DND-41 (cell line): ENCODE data around the gene LRP8.

ENCODE experiments used
- ATAC-seq: fragments of 200-7000 bp; cut with Tn5 transposase; 3 replicates; pipeline ENCODE4 v1.9.1; 2021; ENCODE audit warnings: low read depth; ENCODE audit not compliant: insufficient read depth
- DNase-seq: peaks from one replicate; pipeline ENCODE4 v3.0.0-alpha.2; 2020
- H2AFZ ChIP-seq: 2 replicates; pipeline ENCODE4 v1.6.0; 2012; ENCODE audit warnings: low read depth, low read length
- H3K27ac ChIP-seq: 2 replicates; pipeline ENCODE4 v1.5.1; 2012; ENCODE audit warnings: low read length, inconsistent platforms
- H3K27me3 ChIP-seq: fragments of 200-600 bp; sonication (generic); 2 replicates; pipeline ENCODE4 v1.6.0; 2012; ENCODE audit warnings: low read length, mild to moderate bottlenecking, inconsistent platforms; ENCODE audit not compliant: insufficient read depth, poor library complexity
- H3K36me3 ChIP-seq: 2 replicates; pipeline ENCODE4 v1.5.1; 2012; ENCODE audit warnings: low read length, inconsistent platforms; ENCODE audit not compliant: insufficient read depth
- H3K4me1 ChIP-seq: 2 replicates; pipeline ENCODE4 v1.5.1; 2012; ENCODE audit warnings: mild to moderate bottlenecking, low read length; ENCODE audit not compliant: insufficient read depth
- H3K4me2 ChIP-seq: 2 replicates; pipeline ENCODE4 v1.6.0; 2012; ENCODE audit warnings: mild to moderate bottlenecking, moderate library complexity, low read length, inconsistent platforms; ENCODE audit not compliant: insufficient read depth
- H3K4me3 ChIP-seq, 2 experiments: fragments of 200-600 bp in 1 of 2; shearing (Covaris generic) in 1 of 2; 2 replicates each; pipeline ENCODE4 v1.5.1; 2012 to 2016; ENCODE audit warnings: inconsistent platforms in 2 of 2, low read length in 2 of 2, mild to moderate bottlenecking in 2 of 2, low read depth in 1 of 2, moderate library complexity in 1 of 2
- H3K79me2 ChIP-seq: 2 replicates; pipeline ENCODE4 v1.6.0; 2012; ENCODE audit warnings: low read length, inconsistent platforms; ENCODE audit not compliant: insufficient read depth
- H3K9ac ChIP-seq: 2 replicates; pipeline ENCODE4 v1.6.0; 2012; ENCODE audit warnings: low read depth, mild to moderate bottlenecking, inconsistent platforms, low read length, moderate library complexity
- H3K9me3 ChIP-seq: 2 replicates; pipeline ENCODE4 v1.5.1; 2012; ENCODE audit warnings: low read length, moderate library complexity, mild to moderate bottlenecking, inconsistent platforms; ENCODE audit not compliant: insufficient read depth, severe bottlenecking
- H4K20me1 ChIP-seq: 2 replicates; pipeline ENCODE4 v1.6.0; 2012; ENCODE audit warnings: low read length; ENCODE audit not compliant: insufficient read depth
- CTCF ChIP-seq: IDR thresholded peaks from 2 replicates; pipeline ENCODE4 v1.5.1; 2012; ENCODE audit warnings: borderline replicate concordance, low read length, moderate library complexity, mild to moderate bottlenecking; ENCODE audit not compliant: poor library complexity, severe bottlenecking; ENCODE audit errors: extremely low read depth
- EZH2 ChIP-seq: IDR thresholded peaks from 3 replicates; pipeline ENCODE4 v1.6.1; 2012; ENCODE audit warnings: borderline replicate concordance, low read depth, mild to moderate bottlenecking, moderate library complexity, low read length, inconsistent platforms; ENCODE audit not compliant: severe bottlenecking

Gene LRP8

DNA sequence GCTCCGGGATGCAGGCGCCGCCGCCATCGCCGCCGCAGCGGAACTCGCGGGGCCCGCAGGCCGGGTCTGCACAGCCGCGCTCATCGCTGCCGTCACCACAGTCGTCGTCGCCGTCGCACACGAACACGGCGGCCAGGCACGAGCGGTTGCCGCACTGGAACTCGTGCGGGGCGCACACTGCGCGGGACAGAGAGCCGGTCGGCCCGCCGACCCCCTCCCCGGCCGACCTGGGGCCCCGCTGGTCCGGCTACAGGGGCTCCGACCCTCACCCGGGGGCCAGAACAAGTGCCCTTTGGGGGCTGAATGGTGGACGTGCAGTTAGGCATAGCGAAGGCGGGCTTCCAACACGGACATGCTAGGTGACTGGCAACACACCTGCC is 51.0 kb downstream of the LRP8 start:
- Histone ChIP-seq H3K27ac (no peak overlapping the region), H3K9ac (no peak overlapping the region), H3K27me3 (no peaks in the 10 kb centered on the region), H2AFZ (no peak overlapping the region), H3K79me2 (no peaks in the 10 kb centered on the region), H3K4me2 (no peak overlapping the region), H3K9me3 (no peaks in the 10 kb centered on the region), H3K4me1 (no peaks in the 10 kb centered on the region), H3K36me3 (peaks cover 94% of the 10 kb centered on the region), H3K4me3 (no peak overlapping the region), H4K20me1 (peaks cover 48% of the 10 kb centered on the region)
- TF ChIP-seq CTCF (no peak), EZH2 (no peak)
- DNase-seq (no peak), ATAC-seq (no peak)

GRCh38 chr1:53276153-53276901 is 51.5 kb downstream of the LRP8 start:
- DNase-seq: no peak
- no peaks in the 10 kb centered on the region for H3K4me1 ChIP-seq
- peaks cover 53% of the 10 kb centered on the region for H4K20me1 ChIP-seq
- no peak overlapping the region for H3K4me3 ChIP-seq
- H3K79me2 ChIP-seq: no peaks in the 10 kb centered on the region
- TF ChIP-seq EZH2: no peak
- no peak for TF ChIP-seq CTCF
- H3K9ac ChIP-seq: no peak overlapping the region
- no peak overlapping the region for H3K27ac ChIP-seq
- H2AFZ ChIP-seq: no peak overlapping the region
- H3K36me3 ChIP-seq: peaks cover 94% of the 10 kb centered on the region
- no peaks in the 10 kb centered on the region for H3K9me3 ChIP-seq
- ATAC-seq: no peak
- no peak overlapping the region for H3K4me2 ChIP-seq
- H3K27me3 ChIP-seq: no peaks in the 10 kb centered on the region

- no peak for DNase-seq
- no peak for ATAC-seq
- Histone ChIP-seq H4K20me1 (peaks cover 53% of the 10 kb centered on the region), H3K9ac (no peak overlapping the region), H3K79me2 (no peaks in the 10 kb centered on the region), H3K27ac (no peak overlapping the region), H3K27me3 (no peaks in the 10 kb centered on the region), H3K4me2 (no peak overlapping the region), H2AFZ (no peak overlapping the region), H3K36me3 (peaks cover 94% of the 10 kb centered on the region), H3K9me3 (no peaks in the 10 kb centered on the region), H3K4me1 (no peaks in the 10 kb centered on the region), H3K4me3 (no peak overlapping the region)
- TF ChIP-seq CTCF: no peak
- TF ChIP-seq EZH2: no peak
These were observed 52.3 kb downstream of the LRP8 start for GRCh38 chr1:53275566-53275965.
